Endothelial cell of umbilical vein (primary cell): ENCODE measurements around the gene PKNOX2. TPM values are rescaled to one million over a fixed set of nuclear protein-coding genes. Genes with fewer than 3 reads are reported as not detected.

ENCODE experiments used
- BruUV-seq: library from RNA; stranded (reverse); fragments of 400-500 nt; replicated peaks from 2 replicates; lab custom pipeline; 2021; lab: Mats Ljungman, UMichigan
- CTCF ChIA-PET: fragments of 300-600, 350-600 bp; sonication (Branson Sonifier 250); formaldehyde crosslinking; loops from one replicate; lab custom pipeline; 2021; ENCODE audit warnings: antibody characterized with exemption, inconsistent platforms; lab: Charles Lee
- POLR2A ChIA-PET: fragments of 300-600, 350-600 bp; sonication (Branson Sonifier 250); formaldehyde crosslinking; loops from one replicate; lab custom pipeline; 2021; ENCODE audit warnings: antibody characterized with exemption, inconsistent platforms; lab: Charles Lee
- DNase-seq: peaks from one replicate; pipeline ENCODE4 v3.0.0-alpha.2; 2011; ENCODE audit warnings: low read depth, low spot score
- FAIRE-seq: peaks from 2 replicates; lab custom pipeline; 2011; peaks lifted over from hg19 to GRCh38; lab: Jason Lieb, UNC
- H2AFZ ChIP-seq: 2 replicates; pipeline ENCODE4 v1.6.0; 2012; ENCODE audit warnings: low read depth, low read length, control low read depth, inconsistent platforms
- H3K27ac ChIP-seq: 2 replicates; pipeline ENCODE4 v1.5.1; 2011; ENCODE audit warnings: low read depth, mild to moderate bottlenecking, control low read depth, low read length, moderate library complexity; ENCODE audit not compliant: insufficient read depth
- H3K27me3 ChIP-seq, 2 experiments: 2 replicates each; pipeline versions ENCODE4 v1.6.0 to v1.6.1; 2011; ENCODE audit warnings: low read length in 2 of 2, mixed read lengths in 1 of 2; ENCODE audit not compliant: control insufficient read depth in 2 of 2, insufficient read depth in 2 of 2
- H3K36me3 ChIP-seq, 2 experiments: 2 replicates in 1 of 2; 3 replicates in 1 of 2; pipeline ENCODE4 v1.5.1; 2011; ENCODE audit warnings: low read length in 2 of 2, mild to moderate bottlenecking in 1 of 2, moderate library complexity in 1 of 2; ENCODE audit not compliant: control insufficient read depth in 2 of 2, insufficient read depth in 2 of 2; ENCODE audit errors: extremely low read depth in 1 of 2
- H3K4me1 ChIP-seq: 3 replicates; pipeline ENCODE4 v1.5.1; 2011; ENCODE audit warnings: mild to moderate bottlenecking, low read length; ENCODE audit not compliant: control insufficient read depth, insufficient read depth; ENCODE audit errors: extremely low read depth
- H3K4me2 ChIP-seq: 2 replicates; pipeline ENCODE4 v1.6.1; 2011; ENCODE audit warnings: low read length, control low read depth, mixed read lengths; ENCODE audit not compliant: insufficient read depth
- H3K4me3 ChIP-seq, 3 experiments: fragments of 200-600 bp in 1 of 3; sonication (generic), shearing (Covaris generic) in 1 of 3; replicated peaks in 1 of 3; 2 replicates each; pipeline ENCODE4 v1.5.1; 2011 to 2016; ENCODE audit warnings: control low read depth in 3 of 3, low read length in 3 of 3, mild to moderate bottlenecking in 2 of 3, inconsistent platforms in 1 of 3, low read depth in 1 of 3, moderate library complexity in 1 of 3; ENCODE audit not compliant: insufficient read depth in 1 of 3
- H3K79me2 ChIP-seq: 2 replicates; pipeline ENCODE4 v1.6.0; 2012; ENCODE audit warnings: low read length, inconsistent platforms; ENCODE audit not compliant: control insufficient read depth, insufficient read depth
- H3K9ac ChIP-seq: replicated peaks from 2 replicates; pipeline ENCODE3; 2011; ENCODE audit warnings: low read length, control low read depth; ENCODE audit not compliant: insufficient read depth; ENCODE audit errors: extremely low read depth
- H3K9me1 ChIP-seq: replicated peaks from 3 replicates; pipeline ENCODE4 v1.6.0; 2011; ENCODE audit warnings: mild to moderate bottlenecking, low read length; ENCODE audit not compliant: control insufficient read depth, insufficient read depth; ENCODE audit errors: extremely low read depth
- H3K9me3 ChIP-seq: replicated peaks from 2 replicates; pipeline ENCODE4 v1.5.1; 2012; ENCODE audit warnings: low read length, inconsistent platforms; ENCODE audit not compliant: control insufficient read depth, insufficient read depth
- H4K20me1 ChIP-seq: replicated peaks from 2 replicates; pipeline ENCODE3; 2011; ENCODE audit warnings: mild to moderate bottlenecking, low read length; ENCODE audit not compliant: control insufficient read depth, insufficient read depth; ENCODE audit errors: extremely low read depth
- CTCF ChIP-seq, 2 donors: IDR thresholded peaks; 1 replicate in 1 of 2; 2 replicates in 1 of 2; pipeline ENCODE4 v1.5.1; 2011; ENCODE audit warnings: low read length in 2 of 2, mild to moderate bottlenecking in 2 of 2, moderate library complexity in 2 of 2, control low read depth in 1 of 2, inconsistent platforms in 1 of 2, low read depth in 1 of 2; ENCODE audit not compliant: insufficient read depth in 1 of 2; ENCODE audit errors: extremely low read depth in 1 of 2
- EZH2 ChIP-seq: IDR thresholded peaks from 2 replicates; pipeline ENCODE4 v1.6.1; 2012; ENCODE audit warnings: borderline replicate concordance, low read depth, mild to moderate bottlenecking, moderate library complexity, low read length, inconsistent platforms; ENCODE audit not compliant: severe bottlenecking
- FOS ChIP-seq: IDR thresholded peaks from 2 replicates; pipeline ENCODE4 v1.6.1; 2011; ENCODE audit warnings: mild to moderate bottlenecking, low read length, moderate library complexity, borderline replicate concordance; ENCODE audit not compliant: insufficient read depth
- GATA2 ChIP-seq: IDR thresholded peaks from 2 replicates; pipeline ENCODE4 v1.7.0; 2011; ENCODE audit warnings: low read depth, mild to moderate bottlenecking, moderate library complexity, mixed read lengths, low read length; ENCODE audit not compliant: insufficient read length, insufficient read depth
- JUN ChIP-seq: IDR thresholded peaks from 2 replicates; pipeline ENCODE4 v1.6.1; 2011; ENCODE audit warnings: borderline replicate concordance, low read depth; ENCODE audit not compliant: insufficient read length, insufficient read depth
- MYC ChIP-seq: IDR thresholded peaks from one replicate; pipeline ENCODE4 v1.6.1; 2011; ENCODE audit warnings: mild to moderate bottlenecking, low read depth, low read length
- POLR2A ChIP-seq: IDR thresholded peaks from 2 replicates; pipeline ENCODE4 v1.6.1; 2012; ENCODE audit warnings: low read depth, mild to moderate bottlenecking, control low read depth, low read length
- POLR2AphosphoS5 ChIP-seq: IDR thresholded peaks from 2 replicates; pipeline ENCODE4 v1.6.1; 2012; ENCODE audit warnings: low read depth, mild to moderate bottlenecking, control low read depth, low read length, moderate library complexity; ENCODE audit not compliant: insufficient read depth
- dilution Hi-C: fragments of 300-500 bp; cut with MboI; formaldehyde crosslinking; loops from one replicate; pipeline ENCODE4 v1.15.0; 2019; ENCODE audit warnings: low sequenced_read_pairs; ENCODE audit not compliant: extremely low pct_ligation_motif_present
- intact Hi-C: fragments of 100-400 bp; cut with micrococcal nuclease; formaldehyde crosslinking; loops from one replicate; pipeline ENCODE4 v1.10.0; 2022
- polyA plus RNA-seq, 4 experiments: library from polyadenylated mRNA; depleted of rRNA in 3 of 4; stranded (reverse) in 3 of 4; unstranded in 1 of 4; fragments of >200 nt; gene quantifications; 2 replicates each; pipeline versions ENCODE4 v1.2.1 to v1.2.3, GENCODE V29; 2011 to 2012; ENCODE audit warnings: missing spikeins in 1 of 4
- total RNA-seq: library from RNA; stranded (reverse); gene quantifications from 2 replicates; pipeline ENCODE4 v1.2.3, GENCODE V29; 2021
- TF ChIP-seq, protein P1 (sequence below): IDR thresholded peaks from 2 replicates; pipeline ENCODE4 v1.6.1; 2011; ENCODE audit not compliant: insufficient read depth, insufficient read length

Gene PKNOX2
- total and polyA plus RNA-seq, 2 donors (not counting 3 experiments of a cell fraction or from before 2014, with no cell fraction given) = 0.11 to 0.91 TPM

- CTCF ChIA-PET = interaction anchor here (0.7 to 1.5 kb wide), 4 partner anchors 9 to 61 kb away, joined by 3 to 4 read pairs (median 4); no protein-coding TSS in a partner anchor
- dilution Hi-C loops (no loop called here), intact Hi-C loops (no loop called here)
- Histone ChIP-seq H3K4me1 (peaks cover 4% of the 10 kb centered on the region), H3K79me2 (no peaks in the 10 kb centered on the region), H3K36me3 (no peaks in the 10 kb centered on the region), H3K9ac (no peak overlapping the region), H2AFZ (no peak overlapping the region), H3K4me3 (no peak overlapping the region), H3K27ac (no peak overlapping the region), H3K4me2 (no peak overlapping the region), H3K9me1 (no peaks in the 10 kb centered on the region), H3K27me3 (peaks cover 0 to 3% of the 10 kb centered on the region in 2 experiments), H4K20me1 (no peaks in the 10 kb centered on the region), H3K9me3 (no peaks in the 10 kb centered on the region)
- BruUV-seq = no TSS peak
- FAIRE-seq = no peak
- DNase-seq = no peak
- POLR2A ChIA-PET = no interaction called here
- no peak for TF ChIP-seq EZH2
- no peak for TF ChIP-seq FOS
- no peak for TF ChIP-seq MYC
- TF ChIP-seq, protein P1, sequence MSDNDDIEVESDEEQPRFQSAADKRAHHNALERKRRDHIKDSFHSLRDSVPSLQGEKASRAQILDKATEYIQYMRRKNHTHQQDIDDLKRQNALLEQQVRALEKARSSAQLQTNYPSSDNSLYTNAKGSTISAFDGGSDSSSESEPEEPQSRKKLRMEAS = no peak
- no peak for TF ChIP-seq CTCF (IDR thresholded peaks at IDR 0.05; ENCODE audit: extremely low read depth in 1 of 2, insufficient read depth in 1 of 2, low read depth in 1 of 2, low read length in 2 of 2)
- no peak for TF ChIP-seq POLR2A
Measured at GRCh38 chr11:125367710-125368109, 203.2 kb downstream of the PKNOX2 start.

DNA sequence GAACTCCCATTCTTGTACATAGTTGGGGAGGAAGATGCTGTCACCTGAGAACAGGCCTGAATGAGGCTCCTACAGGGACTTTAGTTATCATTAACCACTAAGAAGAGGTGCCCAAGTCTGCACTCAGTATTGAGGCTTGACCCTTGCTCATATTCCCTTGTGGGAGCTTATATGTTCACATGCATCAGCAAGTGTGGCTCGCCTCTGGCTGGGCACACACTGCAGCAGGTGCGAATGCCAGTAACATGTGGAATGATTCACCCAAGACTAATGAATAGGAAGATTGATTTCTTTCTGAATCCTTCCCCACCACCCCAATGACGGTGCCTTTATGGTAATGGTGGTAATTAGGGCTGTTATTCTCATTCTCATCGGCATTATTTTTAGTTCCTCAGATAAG, 204.2 kb downstream of the PKNOX2 start:
- H3K36me3 ChIP-seq = no peaks in the 10 kb centered on the region
- peaks cover 0 to 5% of the 10 kb centered on the region in 2 experiments for H3K27me3 ChIP-seq
- CTCF ChIA-PET = interaction anchor here (0.9 to 1.5 kb wide), 3 partner anchors 10 to 60 kb away, joined by 3 to 4 read pairs (median 4); no protein-coding TSS in a partner anchor
- dilution Hi-C loops (no loop called here), intact Hi-C loops (no loop called here)
- no peak for TF ChIP-seq MYC
- no peak for TF ChIP-seq CTCF (IDR thresholded peaks at IDR 0.05; ENCODE audit: extremely low read depth in 1 of 2, insufficient read depth in 1 of 2, low read depth in 1 of 2, low read length in 2 of 2)
- TF ChIP-seq EZH2 = no peak
- TF ChIP-seq, protein P1 = no peak
- TF ChIP-seq FOS = no peak
- no peak for TF ChIP-seq POLR2A
- no peak for TF ChIP-seq POLR2AphosphoS5
- TF ChIP-seq JUN = no peak
- no peak for TF ChIP-seq GATA2
- H4K20me1 ChIP-seq = no peaks in the 10 kb centered on the region
- FAIRE-seq (no peak), DNase-seq (no peak)
- H3K9me3 ChIP-seq = no peaks in the 10 kb centered on the region
- no peak overlapping the region for H2AFZ ChIP-seq
- peaks cover 4% of the 10 kb centered on the region for H3K4me1 ChIP-seq
- H3K27ac ChIP-seq = no peak overlapping the region
- POLR2A ChIA-PET = no interaction called here
- no peaks in the 10 kb centered on the region for H3K9me1 ChIP-seq
- no peaks in the 10 kb centered on the region for H3K79me2 ChIP-seq
- H3K4me2 ChIP-seq = no peak overlapping the region
- H3K9ac ChIP-seq = no peak overlapping the region
- no peak overlapping the region for H3K4me3 ChIP-seq
- BruUV-seq = no TSS peak
